HAP-1 (cell line): Measurements from ENCODE around the gene CYP3A7.
"Not testable (repeated sequence)": the region's sequence is repeated elsewhere in the genome, so short reads cannot be mapped to it uniquely, and the experiment has no call there.

Experiments
- DNase-seq, 2 experiments: peaks; one replicate each; pipeline ENCODE4 v3.0.0-alpha.2; 2016 to 2020; ENCODE audit warnings: low spot score in 2 of 2
- H3K27me3 ChIP-seq: fragments of 250-450 bp; sonication (Bioruptor Pico); 2 replicates; pipeline ENCODE4 v1.5.1; 2020; ENCODE audit warnings: low read depth, mild to moderate bottlenecking, moderate library complexity
- H3K36me3 ChIP-seq: fragments of 250-450 bp; sonication (Bioruptor Pico); replicated peaks from 2 replicates; pipeline ENCODE4 v1.5.1; 2020; ENCODE audit warnings: mild to moderate bottlenecking
- H3K4me1 ChIP-seq: fragments of 250-450 bp; sonication (Bioruptor Pico); 2 replicates; pipeline ENCODE4 v1.5.1; 2020; ENCODE audit warnings: mild to moderate bottlenecking
- H3K4me3 ChIP-seq: fragments of 250-450 bp; sonication (Bioruptor Pico); 2 replicates; pipeline ENCODE4 v1.5.1; 2020; ENCODE audit warnings: mild to moderate bottlenecking, moderate library complexity
- H3K9me3 ChIP-seq: fragments of 250-450 bp; sonication (Bioruptor Pico); 2 replicates; pipeline ENCODE4 v1.5.1; 2020; ENCODE audit warnings: mild to moderate bottlenecking, moderate library complexity
- in situ Hi-C: fragments of 300-500 bp; cut with MboI; formaldehyde crosslinking; loops from 3 replicates; pipeline ENCODE4 v1.14.3; 2020; ENCODE audit warnings: low sequenced_read_pairs, inconsistent platforms, mixed read lengths

The CYP3A7 gene

GRCh38 chr7:99736667-99737066, 1.7 kb upstream of the CYP3A7 start:
- in situ Hi-C loops, H3K27me3 ChIP-seq, H3K4me1 ChIP-seq, H3K36me3 ChIP-seq, DNase-seq, H3K4me3 ChIP-seq, H3K9me3 ChIP-seq: not testable (repeated sequence)

DNA sequence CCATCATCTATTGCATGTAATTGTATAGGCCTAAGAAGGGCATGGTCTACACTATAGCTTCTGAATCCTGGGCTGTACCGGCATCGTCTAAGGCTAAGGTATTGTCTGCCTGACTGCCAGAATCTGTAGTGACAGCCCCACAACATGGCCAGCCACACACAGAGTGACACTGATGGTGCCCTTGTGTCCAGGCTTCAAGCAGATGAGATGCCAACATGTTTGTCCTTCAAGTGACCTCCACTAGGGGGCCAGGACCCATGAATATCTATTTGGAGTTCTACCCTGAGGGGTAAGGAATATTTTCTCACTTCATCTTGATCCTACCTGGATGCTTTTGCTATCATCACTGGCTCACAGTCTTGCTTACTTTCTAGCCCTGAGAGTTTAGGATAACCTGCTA, 1.5 kb downstream of the CYP3A7 start:
- Histone ChIP-seq H3K4me3 (no peak overlapping the region), H3K9me3 (no peaks in the 10 kb centered on the region), H3K4me1 (no peaks in the 10 kb centered on the region), H3K27me3 (no peaks in the 10 kb centered on the region), H3K36me3 (no peaks in the 10 kb centered on the region)
- in situ Hi-C loops: no loop called here
- peak; percentile 6 to 31 for DNase-seq

GRCh38 chr7:99733003-99733402, 2.0 kb downstream of the CYP3A7 start:
- H3K27me3 ChIP-seq: no peaks in the 10 kb centered on the region
- no peaks in the 10 kb centered on the region for H3K36me3 ChIP-seq
- H3K4me3 ChIP-seq: no peak overlapping the region
- H3K9me3 ChIP-seq: no peaks in the 10 kb centered on the region
- no peak for DNase-seq
- no peaks in the 10 kb centered on the region for H3K4me1 ChIP-seq
- in situ Hi-C loops: no loop called here

DNA sequence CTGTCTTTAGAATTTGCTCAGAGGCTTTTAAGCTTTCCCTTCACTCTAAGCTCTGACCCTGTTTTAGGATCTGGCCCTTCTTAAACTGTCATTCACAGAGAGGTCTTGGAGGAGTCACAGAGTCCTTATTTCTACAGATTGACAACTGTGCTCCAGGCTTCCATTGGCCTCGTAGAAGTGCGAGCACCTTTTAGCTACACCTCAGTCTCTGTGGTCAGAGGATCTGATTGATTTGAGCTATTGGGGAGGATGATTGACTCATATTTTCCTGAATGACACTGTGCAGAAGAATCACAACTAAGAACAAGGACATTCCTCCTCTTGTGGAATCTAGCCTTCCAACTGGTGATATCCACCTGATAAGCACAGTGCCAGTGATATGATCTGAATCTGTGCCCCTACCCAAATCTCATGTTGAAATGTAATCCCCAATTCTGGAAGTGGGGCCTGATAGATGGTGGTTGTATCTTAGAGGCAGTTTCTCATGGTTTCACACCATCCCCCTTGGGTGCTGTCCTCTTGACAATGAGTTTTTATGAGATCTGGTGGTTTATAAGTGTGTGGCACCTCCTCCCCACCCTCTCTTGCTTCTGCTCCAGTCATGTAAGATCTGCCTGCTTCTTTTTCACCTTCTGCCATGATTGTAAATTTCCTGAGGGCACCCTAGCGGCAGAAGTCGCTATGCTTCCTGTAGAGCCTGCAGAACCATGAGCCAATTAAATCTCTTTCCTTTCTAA, 3.2 kb downstream of the CYP3A7 start:
- no peaks in the 10 kb centered on the region for H3K9me3 ChIP-seq
- no peaks in the 10 kb centered on the region for H3K36me3 ChIP-seq
- no peak overlapping the region for H3K4me3 ChIP-seq
- DNase-seq: no peak
- H3K27me3 ChIP-seq: no peaks in the 10 kb centered on the region
- in situ Hi-C loops: no loop called here
- no peaks in the 10 kb centered on the region for H3K4me1 ChIP-seq

GRCh38 chr7:99730992-99731391, 4.0 kb downstream of the CYP3A7 start:
- Histone ChIP-seq H3K4me3 (no peak overlapping the region), H3K27me3 (no peaks in the 10 kb centered on the region), H3K4me1 (no peaks in the 10 kb centered on the region), H3K9me3 (no peaks in the 10 kb centered on the region), H3K36me3 (no peaks in the 10 kb centered on the region)
- no peak for DNase-seq
- in situ Hi-C loops: no loop called here

DNA sequence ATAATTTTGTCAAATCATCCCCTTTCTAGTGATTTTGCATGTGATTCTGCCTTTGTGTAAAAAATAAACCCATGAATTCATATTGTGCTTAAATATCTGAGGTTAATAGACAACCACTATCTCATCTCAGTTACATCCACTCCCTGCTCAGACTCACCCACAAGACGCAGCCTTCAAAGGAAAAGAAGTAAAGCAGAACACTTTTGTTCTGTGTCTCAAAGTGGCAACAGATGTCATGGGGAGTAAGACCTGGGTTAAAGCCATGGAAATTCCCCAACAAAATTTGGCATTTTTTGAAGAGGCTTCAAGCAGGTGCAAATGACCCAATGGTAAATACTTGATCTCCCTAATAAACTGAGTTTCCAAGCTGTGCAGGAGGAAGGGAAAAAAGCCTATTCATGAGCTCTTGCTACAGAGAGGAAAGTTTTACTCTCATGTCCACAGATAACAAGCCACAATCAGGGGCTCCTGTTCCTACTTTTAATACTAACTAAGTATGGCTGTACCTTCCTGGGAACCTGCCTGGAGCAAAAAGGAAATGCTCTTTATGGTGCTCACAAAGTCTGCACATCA, 4.7 kb downstream of the CYP3A7 start:
- no peak overlapping the region for H3K4me3 ChIP-seq
- no peaks in the 10 kb centered on the region for H3K9me3 ChIP-seq
- no peaks in the 10 kb centered on the region for H3K4me1 ChIP-seq
- in situ Hi-C loops: no loop called here
- H3K36me3 ChIP-seq: no peaks in the 10 kb centered on the region
- DNase-seq: no peak
- H3K27me3 ChIP-seq: no peaks in the 10 kb centered on the region

DNA sequence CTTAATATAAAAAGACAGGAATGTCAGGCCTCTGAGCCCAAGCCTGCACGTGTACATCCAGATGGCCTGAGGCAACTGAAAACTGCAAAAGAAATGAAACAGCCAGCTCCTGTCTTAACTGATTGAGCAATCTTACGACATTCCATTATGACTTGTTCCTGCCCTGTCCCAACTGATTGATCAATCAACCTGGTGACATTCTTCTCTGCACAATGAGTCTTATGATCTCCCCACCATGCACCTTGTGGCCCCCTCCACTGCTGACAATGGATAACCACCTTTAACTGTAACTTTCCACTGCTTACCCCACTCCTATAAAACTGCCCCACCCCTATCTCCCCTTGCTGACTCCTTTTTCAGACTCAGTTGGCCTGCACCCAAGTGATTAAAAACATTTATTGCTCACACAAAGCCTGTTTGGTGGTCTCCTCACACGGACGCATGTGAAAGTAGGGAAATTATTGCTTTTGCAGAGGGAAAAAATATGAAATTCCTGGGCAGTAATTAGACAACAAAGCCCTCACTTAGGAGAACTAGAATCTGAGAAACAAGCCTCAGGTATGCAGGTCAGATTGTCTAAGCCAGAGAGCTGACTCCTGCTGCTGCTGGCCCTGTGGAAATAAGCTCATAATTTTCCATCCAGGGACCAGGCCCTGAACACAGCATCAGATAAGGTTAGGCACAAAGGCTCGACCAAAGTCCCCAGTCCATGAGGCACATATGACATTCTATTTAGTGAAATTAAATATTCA, 5.3 kb downstream of the CYP3A7 start:
- Histone ChIP-seq H3K27me3 (no peaks in the 10 kb centered on the region), H3K36me3 (no peaks in the 10 kb centered on the region), H3K4me3 (no peak overlapping the region), H3K4me1 (no peaks in the 10 kb centered on the region), H3K9me3 (no peaks in the 10 kb centered on the region)
- in situ Hi-C loops: no loop called here
- peak in 1 of 2 experiments; percentile 9 for DNase-seq

DNA sequence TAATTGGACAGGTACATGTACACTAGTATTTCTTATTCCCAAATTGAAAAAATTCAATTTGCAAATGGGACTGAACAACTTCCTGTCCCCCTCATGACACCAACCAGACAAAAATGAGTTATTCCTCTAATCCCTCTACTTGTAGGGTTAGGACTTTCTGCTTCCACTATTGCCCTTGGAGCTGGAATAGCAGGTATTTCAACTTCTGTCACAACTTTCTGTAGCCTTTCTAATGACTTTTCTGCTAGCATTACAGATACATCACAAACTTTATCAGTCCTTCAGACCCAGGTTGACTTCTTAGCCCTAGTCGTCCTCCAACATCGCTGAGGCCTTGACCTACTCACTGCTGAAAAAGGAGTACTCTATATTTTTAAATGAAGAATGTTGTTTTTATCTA, 6.4 kb downstream of the CYP3A7 start:
- DNase-seq: no peak
- H3K36me3 ChIP-seq: no peaks in the 10 kb centered on the region
- in situ Hi-C loops: no loop called here

GRCh38 chr7:99723201-99723600, 11.8 kb downstream of the CYP3A7 start:
- H3K4me1 ChIP-seq, H3K36me3 ChIP-seq, H3K27me3 ChIP-seq, in situ Hi-C loops, H3K4me3 ChIP-seq, DNase-seq, H3K9me3 ChIP-seq: not testable (repeated sequence)

More for the DNA sequence above, 6.4 kb downstream of the CYP3A7 start:
- no peak overlapping the region for H3K4me3 ChIP-seq
- no peaks in the 10 kb centered on the region for H3K4me1 ChIP-seq
- no peaks in the 10 kb centered on the region for H3K27me3 ChIP-seq
- H3K9me3 ChIP-seq: no peaks in the 10 kb centered on the region

GRCh38 chr7:99720800-99721595, 14.0 kb downstream of the CYP3A7 start:
- Histone ChIP-seq H3K27me3 (0 out of 2 replicates have a peak, but pooled peaks cover 5% of the 10 kb centered on the region), H3K4me3 (no peak overlapping the region), H3K36me3 (no peaks in the 10 kb centered on the region), H3K4me1 (no peaks in the 10 kb centered on the region), H3K9me3 (no peaks in the 10 kb centered on the region)
- in situ Hi-C loops: no loop called here
- DNase-seq: no peak

GRCh38 chr7:99719996-99720769, 14.8 kb downstream of the CYP3A7 start:
- in situ Hi-C loops: no loop called here
- no peak for DNase-seq
- Histone ChIP-seq H3K4me1 (no peaks in the 10 kb centered on the region), H3K27me3 (0 out of 2 replicates have a peak, but pooled peaks cover 5% of the 10 kb centered on the region), H3K4me3 (no peak overlapping the region), H3K36me3 (no peaks in the 10 kb centered on the region), H3K9me3 (no peaks in the 10 kb centered on the region)

DNA sequence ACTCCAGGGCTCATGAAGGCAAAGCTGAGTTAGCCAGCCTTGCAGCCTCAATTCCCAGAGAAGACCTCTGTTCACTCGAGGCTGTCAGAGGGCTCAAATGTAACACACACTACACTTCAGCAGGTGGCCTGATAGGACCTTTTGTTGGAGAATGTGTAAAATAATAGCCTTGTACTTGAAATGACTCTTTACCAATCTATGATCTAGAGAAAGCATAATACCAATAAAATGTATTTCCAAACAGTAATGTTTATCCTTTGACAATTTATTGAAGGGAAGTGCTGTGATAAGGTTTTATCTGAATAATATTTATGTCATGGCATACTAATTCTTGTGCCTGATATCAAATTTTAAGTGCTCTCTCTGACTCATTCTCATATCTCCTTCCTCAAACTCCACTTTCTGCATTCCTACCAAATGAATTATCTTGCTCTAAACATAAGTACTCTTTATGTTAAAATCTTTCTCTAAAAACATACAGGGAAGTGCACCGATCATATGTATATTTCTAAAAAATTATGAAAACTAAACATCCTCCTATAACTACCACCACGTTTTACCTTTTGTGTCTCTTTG, 20.9 kb downstream of the CYP3A7 start:
- no peak for DNase-seq
- in situ Hi-C loops: no loop called here
- no peaks in the 10 kb centered on the region for H3K27me3 ChIP-seq
- H3K9me3 ChIP-seq: no peaks in the 10 kb centered on the region
- no peak overlapping the region for H3K4me3 ChIP-seq
- no peaks in the 10 kb centered on the region for H3K36me3 ChIP-seq
- no peaks in the 10 kb centered on the region for H3K4me1 ChIP-seq
